B cell (primary cell): ENCODE data around the gene CUZD1. TPM values are rescaled to one million over a fixed set of nuclear protein-coding genes. Genes with fewer than 3 reads are reported as not detected.

Source experiments
- ATAC-seq: fragments of 200-7000 bp; cut with Tn5 transposase; one replicate; pipeline ENCODE4 v1.10.0; 2021; ENCODE audit warnings: low read depth, mild to moderate bottlenecking, moderate number of reproducible peaks, moderate library complexity
- CTCF ChIA-PET: fragments of 350-600 bp; sonication (Branson Sonifier 250); formaldehyde crosslinking; loops from one replicate; lab custom pipeline; 2021; ENCODE audit warnings: antibody characterized with exemption, inconsistent platforms; lab: Charles Lee
- POLR2A ChIA-PET: fragments of 350-600 bp; sonication (Branson Sonifier 250); formaldehyde crosslinking; loops from one replicate; lab custom pipeline; 2021; ENCODE audit warnings: antibody characterized with exemption; lab: Charles Lee
- DNase-seq: peaks from one replicate; pipeline ENCODE4 v3.0.0; 2013
- H2AFZ ChIP-seq: 2 replicates; pipeline ENCODE4 v1.6.1; 2012; ENCODE audit warnings: mild to moderate bottlenecking, low read depth, low read length; ENCODE audit not compliant: insufficient read depth, poor library complexity, severe bottlenecking
- H3K27ac ChIP-seq, 2 donors: 1 replicate in 1 of 2; 2 replicates in 1 of 2; pipeline ENCODE4 v1.5.1; 2012 to 2013; ENCODE audit warnings: low read length in 2 of 2, mild to moderate bottlenecking in 2 of 2, moderate library complexity in 1 of 2
- H3K27me3 ChIP-seq, 4 experiments: fragments of 200-600 bp in 1 of 4; sonication (generic) in 1 of 4; replicated peaks in 1 of 4; 1 replicate in 2 of 4; 2 replicates in 2 of 4; pipeline versions ENCODE4 v1.6.1 to v1.7.0; 2013 to 2016; ENCODE audit warnings: low read length in 3 of 4, mild to moderate bottlenecking in 2 of 4, mixed read lengths in 1 of 4, moderate library complexity in 1 of 4; ENCODE audit not compliant: insufficient read depth in 4 of 4, control insufficient read depth in 3 of 4; ENCODE audit errors: control extremely low read depth in 1 of 4
- H3K36me3 ChIP-seq, 2 experiments: replicated peaks in 1 of 2; 1 replicate in 1 of 2; 2 replicates in 1 of 2; pipeline versions ENCODE4 v1.6.1 to v1.7.1; 2013; ENCODE audit warnings: low read length in 1 of 2; ENCODE audit not compliant: insufficient read depth in 2 of 2, control insufficient read depth in 1 of 2; ENCODE audit errors: control extremely low read depth in 1 of 2, extremely low read depth in 1 of 2
- H3K4me1 ChIP-seq, 2 donors: fragments of 200-600 bp in 1 of 2; sonication (generic) in 1 of 2; 1 replicate in 1 of 2; 2 replicates in 1 of 2; pipeline versions ENCODE4 v1.5.1 to v1.6.1; 2013 to 2017; ENCODE audit warnings: low read length in 2 of 2; ENCODE audit not compliant: control insufficient read depth in 2 of 2, insufficient read depth in 2 of 2
- H3K4me2 ChIP-seq: replicated peaks from 2 replicates; pipeline ENCODE3; 2012; ENCODE audit warnings: mild to moderate bottlenecking, low read depth, low read length; ENCODE audit not compliant: poor library complexity, severe bottlenecking
- H3K4me3 ChIP-seq, 5 experiments: fragments of 200-600 bp in 1 of 5; sonication (generic) in 1 of 5; 1 replicate in 3 of 5; 2 replicates in 2 of 5; pipeline versions ENCODE4 v1.5.1 to v1.7.0; 2011 to 2016; ENCODE audit warnings: low read length in 4 of 5, mild to moderate bottlenecking in 4 of 5, low read depth in 2 of 5, control low read depth in 1 of 5, moderate library complexity in 1 of 5; ENCODE audit not compliant: insufficient read depth in 1 of 5; ENCODE audit errors: control extremely low read depth in 1 of 5, extremely low read depth in 1 of 5
- H3K79me2 ChIP-seq: fragments of 200-600 bp; sonication (generic); one replicate; pipeline ENCODE4 v1.6.0; 2016; ENCODE audit warnings: low read length; ENCODE audit not compliant: control insufficient read depth, insufficient read depth
- H3K9ac ChIP-seq: fragments of 200-600 bp; sonication (generic); 2 replicates; pipeline ENCODE4 v1.6.1; 2017; ENCODE audit warnings: mild to moderate bottlenecking, low read length, moderate library complexity
- H3K9me3 ChIP-seq, 3 donors: one replicate each; pipeline versions ENCODE4 v1.6.1 to v1.7.1; 2013; ENCODE audit warnings: low read length in 2 of 3; ENCODE audit not compliant: control insufficient read depth in 2 of 3, insufficient read depth in 1 of 3; ENCODE audit errors: control extremely low read depth in 1 of 3
- H4K20me1 ChIP-seq: 2 replicates; pipeline ENCODE4 v1.6.0; 2012; ENCODE audit warnings: mild to moderate bottlenecking, low read length; ENCODE audit not compliant: insufficient read depth, control insufficient read depth, poor library complexity, severe bottlenecking
- H3K27ac Mint-ChIP-seq: one replicate; pipeline ENCODE4 v1.8.0; 2021; ENCODE audit warnings: mixed read lengths
- H3K27me3 Mint-ChIP-seq: one replicate; pipeline ENCODE4 v1.8.0; 2021; ENCODE audit warnings: mixed read lengths
- H3K4me1 Mint-ChIP-seq: one replicate; pipeline ENCODE4 v1.8.0; 2021; ENCODE audit warnings: mixed read lengths
- H3K4me3 Mint-ChIP-seq: one replicate; pipeline ENCODE4 v1.8.0; 2021; ENCODE audit warnings: mixed read lengths
- H3K9me3 Mint-ChIP-seq: one replicate; pipeline ENCODE4 v1.8.0; 2022; ENCODE audit warnings: mixed read lengths; ENCODE audit not compliant: insufficient read depth
- EZH2 ChIP-seq: IDR thresholded peaks from 2 replicates; pipeline ENCODE4 v1.6.1; 2012; ENCODE audit warnings: borderline replicate concordance, low read depth, mild to moderate bottlenecking, moderate library complexity, low read length; ENCODE audit not compliant: insufficient read depth, poor library complexity, severe bottlenecking
- WGBS: methylation state at CpG from one replicate; pipeline ENCODE4 v1.1.5; 2013; ENCODE audit warnings: missing lambda C conversion rate; ENCODE audit not compliant: insufficient coverage; 5-methylcytosine and 5-hydroxymethylcytosine counted together
- intact Hi-C: fragments of 100-400 bp; cut with micrococcal nuclease; formaldehyde crosslinking; loops from one replicate; pipeline ENCODE4 v1.10.0; 2022
- polyA plus RNA-seq: library from polyadenylated mRNA; depleted of rRNA; stranded (reverse); fragments of >200 nt; gene quantifications from 2 replicates; pipeline ENCODE4 v1.2.3, GENCODE V29; 2012
- total RNA-seq, 2 donors: library from RNA; stranded (reverse); fragments of 120-200 nt in 1 of 2; gene quantifications; 1 replicate in 1 of 2; 2 replicates in 1 of 2; pipeline versions ENCODE4 v1.2.3 to v1.2.4, GENCODE V29; 2013 to 2022
- TF ChIP-seq, protein P1 (sequence below): fragments of 200-600 bp; IDR thresholded peaks from one replicate; pipeline ENCODE4 v1.8.0; 2022; ENCODE audit warnings: antibody characterized with exemption, mild to moderate bottlenecking

The CUZD1 gene
- total and polyA plus RNA-seq, 2 donors (not counting 1 experiment from before 2014, with no cell fraction given): 2.1 to 3.3 TPM

- H3K27me3 Mint-ChIP-seq: no peaks in the 10 kb centered on the region
- Histone ChIP-seq H3K4me3 (no peak overlapping the region), H4K20me1 (no peaks in the 10 kb centered on the region), H3K79me2 (peaks cover 5% of the 10 kb centered on the region), H3K9ac (no peak overlapping the region), H3K36me3 (no peaks in the 10 kb centered on the region), H3K27me3 (no peaks in the 10 kb centered on the region), H3K4me2 (no peak overlapping the region), H3K4me1 (peaks cover 4 to 7% of the 10 kb centered on the region in 2 donors), H3K9me3 (peaks cover 0 to 7% (median 0%) of the 10 kb centered on the region in 3 donors), H2AFZ (no peak overlapping the region), H3K27ac (no peak overlapping the region)
- ATAC-seq (no peak), DNase-seq (no peak)
- no peak for TF ChIP-seq EZH2
- TF ChIP-seq, protein P1, sequence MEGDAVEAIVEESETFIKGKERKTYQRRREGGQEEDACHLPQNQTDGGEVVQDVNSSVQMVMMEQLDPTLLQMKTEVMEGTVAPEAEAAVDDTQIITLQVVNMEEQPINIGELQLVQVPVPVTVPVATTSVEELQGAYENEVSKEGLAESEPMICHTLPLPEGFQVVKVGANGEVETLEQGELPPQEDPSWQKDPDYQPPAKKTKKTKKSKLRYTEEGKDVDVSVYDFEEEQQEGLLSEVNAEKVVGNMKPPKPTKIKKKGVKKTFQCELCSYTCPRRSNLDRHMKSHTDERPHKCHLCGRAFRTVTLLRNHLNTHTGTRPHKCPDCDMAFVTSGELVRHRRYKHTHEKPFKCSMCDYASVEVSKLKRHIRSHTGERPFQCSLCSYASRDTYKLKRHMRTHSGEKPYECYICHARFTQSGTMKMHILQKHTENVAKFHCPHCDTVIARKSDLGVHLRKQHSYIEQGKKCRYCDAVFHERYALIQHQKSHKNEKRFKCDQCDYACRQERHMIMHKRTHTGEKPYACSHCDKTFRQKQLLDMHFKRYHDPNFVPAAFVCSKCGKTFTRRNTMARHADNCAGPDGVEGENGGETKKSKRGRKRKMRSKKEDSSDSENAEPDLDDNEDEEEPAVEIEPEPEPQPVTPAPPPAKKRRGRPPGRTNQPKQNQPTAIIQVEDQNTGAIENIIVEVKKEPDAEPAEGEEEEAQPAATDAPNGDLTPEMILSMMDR: no peak
- H3K27ac Mint-ChIP-seq: no peak overlapping the region
- POLR2A ChIA-PET: no interaction called here
- intact Hi-C loops: no loop called here
- CTCF ChIA-PET: interaction anchor here (0.6 kb wide), 1 partner anchor 861 kb away, joined by 3 read pairs; no protein-coding TSS in a partner anchor
- no peaks in the 10 kb centered on the region for H3K9me3 Mint-ChIP-seq
- peaks cover 52% of the 10 kb centered on the region for H3K4me1 Mint-ChIP-seq
- no peak overlapping the region for H3K4me3 Mint-ChIP-seq
- 100% methylated on average over 2 of the region's 2 CpGs for WGBS
Measured at GRCh38 chr10:122863216-122864193, 17.8 kb upstream of the CUZD1 start.

DNA sequence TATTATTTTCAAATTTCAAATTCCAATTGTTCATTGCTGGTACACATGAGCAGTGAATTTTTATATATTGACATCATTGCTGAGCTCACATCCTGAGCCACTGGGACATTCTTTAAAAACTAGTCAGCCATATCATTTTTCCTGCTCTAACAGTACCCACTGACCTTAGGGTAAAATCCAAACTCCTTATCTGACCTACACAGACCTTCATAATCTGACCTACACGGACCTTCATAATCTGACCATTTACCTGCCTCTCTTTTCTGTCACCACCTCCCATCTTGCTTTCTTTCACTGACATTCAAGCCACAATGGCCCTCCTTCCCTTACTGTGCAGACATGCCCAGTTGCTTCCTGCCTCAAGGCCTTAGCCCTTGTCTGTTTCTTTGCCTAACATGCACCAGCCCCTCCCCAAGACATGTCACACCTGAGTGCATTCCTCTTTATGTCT is 16.1 kb upstream of the CUZD1 start:
- TF ChIP-seq, protein P1: no peak
- no peak for TF ChIP-seq EZH2
- H3K27ac ChIP-seq: no peak overlapping the region
- H3K4me1 Mint-ChIP-seq: peaks cover 42% of the 10 kb centered on the region

More for the DNA sequence above, 16.1 kb upstream of the CUZD1 start:
- Histone ChIP-seq H3K79me2 (peaks cover 5% of the 10 kb centered on the region), H3K36me3 (no peaks in the 10 kb centered on the region), H3K4me1 (peaks cover 4% of the 10 kb centered on the region in 2 donors), H4K20me1 (no peaks in the 10 kb centered on the region), H3K4me3 (no peak overlapping the region), H3K4me2 (no peak overlapping the region), H3K27me3 (no peaks in the 10 kb centered on the region), H3K9ac (no peak overlapping the region), H2AFZ (no peak overlapping the region), H3K9me3 (no peaks in the 10 kb centered on the region)
- CTCF ChIA-PET: no interaction called here
- no peaks in the 10 kb centered on the region for H3K27me3 Mint-ChIP-seq
- no peaks in the 10 kb centered on the region for H3K9me3 Mint-ChIP-seq
- no peak overlapping the region for H3K27ac Mint-ChIP-seq
- no peak overlapping the region for H3K4me3 Mint-ChIP-seq
- POLR2A ChIA-PET: no interaction called here
- ATAC-seq: no peak
- intact Hi-C loops: no loop called here
- WGBS: 89% methylated on average over 1 of the region's 1 CpG
- no peak for DNase-seq
